HG03025 (cell line): ENCODE measurements around the gene LST1.

ENCODE experiments used
- ATAC-seq: cut with Tn5 transposase; IDR thresholded peaks from one replicate; pipeline ENCODE4 v1.9.1; 2021; ENCODE audit warnings: mild to moderate bottlenecking, moderate library complexity; ENCODE audit not compliant: unreplicated experiment, low FRiP score

Gene LST1

GRCh38 chr6:31634969-31635575 is 49.0 kb downstream of the LST1 start:
- ATAC-seq: no peak

- no peak for ATAC-seq
Observed at GRCh38 chr6:31636698-31637596, 50.9 kb downstream of the LST1 start.
